COR-L47 (cell line): ENCODE data around the gene ACBD6.
"Not testable (repeated sequence)": the region's sequence is repeated elsewhere in the genome, so short reads cannot be mapped to it uniquely, and the experiment has no call there.

Source experiments
- DNase-seq: peaks from one replicate; lab custom pipeline; 2025; lab: John Stamatoyannopoulos, UW

Gene ACBD6

GRCh38 chr1:180489313-180489712 lies 13.1 kb downstream of the ACBD6 start:
- DNase-seq: no peak

GRCh38 chr1:180488661-180489060 lies 13.7 kb downstream of the ACBD6 start:
- no peak for DNase-seq

GRCh38 chr1:180486092-180486491 lies 16.3 kb downstream of the ACBD6 start:
- DNase-seq: peak; percentile 82

GRCh38 chr1:180484490-180484889 lies 17.9 kb downstream of the ACBD6 start:
- DNase-seq: no peak

- peak; percentile 43 for DNase-seq
Measured at GRCh38 chr1:180482425-180483275, 19.7 kb downstream of the ACBD6 start.

GRCh38 chr1:180470031-180470430 lies 32.3 kb downstream of the ACBD6 start:
- DNase-seq: no peak

- no peak for DNase-seq
Measured at GRCh38 chr1:180468311-180468710, 34.1 kb downstream of the ACBD6 start.

- no peak for DNase-seq
Measured at GRCh38 chr1:180462102-180462501, 40.3 kb downstream of the ACBD6 start.

GRCh38 chr1:180461682-180462081 lies 40.7 kb downstream of the ACBD6 start:
- not testable (repeated sequence) for DNase-seq

GRCh38 chr1:180458807-180459206 lies 43.6 kb downstream of the ACBD6 start:
- no peak for DNase-seq

GRCh38 chr1:180456191-180456590 lies 46.2 kb downstream of the ACBD6 start:
- no peak for DNase-seq

- DNase-seq: no peak
Measured at GRCh38 chr1:180451504-180451903, 50.9 kb downstream of the ACBD6 start.

GRCh38 chr1:180444522-180444921 lies 57.9 kb downstream of the ACBD6 start:
- DNase-seq: no peak

- DNase-seq: no peak
Measured at GRCh38 chr1:180440335-180440734, 62.0 kb downstream of the ACBD6 start.

GRCh38 chr1:180435566-180435965 lies 66.8 kb downstream of the ACBD6 start:
- no peak for DNase-seq

- DNase-seq: no peak
Measured at GRCh38 chr1:180433873-180434272, 68.5 kb downstream of the ACBD6 start.

GRCh38 chr1:180431683-180432082 lies 70.7 kb downstream of the ACBD6 start:
- no peak for DNase-seq

- no peak for DNase-seq
Measured at GRCh38 chr1:180428782-180429695, 73.3 kb downstream of the ACBD6 start.

GRCh38 chr1:180425952-180426351 lies 76.4 kb downstream of the ACBD6 start:
- DNase-seq: no peak

GRCh38 chr1:180424848-180425457 lies 77.4 kb downstream of the ACBD6 start:
- peak; percentile 95 for DNase-seq

GRCh38 chr1:180421614-180422013 lies 80.8 kb downstream of the ACBD6 start:
- no peak for DNase-seq

- DNase-seq: not testable (repeated sequence)
Measured at GRCh38 chr1:180421145-180421544, 81.2 kb downstream of the ACBD6 start.
